HEK293T (cell line): ENCODE measurements around the gene GIPC3.
A peak's percentile ranks its signal among the peaks of the same experiment; 100 is the strongest.
"Not testable (repeated sequence)": the region's sequence is repeated elsewhere in the genome, so short reads cannot be mapped to it uniquely, and the experiment has no call there.

Experiments
- CTCF ChIA-PET: fragments of 350-600 bp; formaldehyde crosslinking; extraction: SDS; loops from one replicate; lab custom pipeline; 2021; ENCODE audit warnings: antibody characterized with exemption, inconsistent platforms; lab: Yijun Ruan, JAX
- POLR2A ChIA-PET: fragments of 350-600 bp; formaldehyde crosslinking; extraction: SDS; loops from one replicate; lab custom pipeline; 2020; ENCODE audit warnings: antibody characterized with exemption, inconsistent platforms; lab: Yijun Ruan, JAX
- DNase-seq: peaks from one replicate; pipeline ENCODE4 v3.0.0; 2012; ENCODE audit warnings: mixed read lengths; ENCODE audit errors: extremely low spot score
- ARNT ChIP-seq: fragments of 450-650 bp; IDR thresholded peaks from 2 replicates; pipeline ENCODE4 v1.6.1; 2017; ENCODE audit warnings: mild to moderate bottlenecking
- BHLHE40 ChIP-seq: fragments of 450-650 bp; IDR thresholded peaks from 2 replicates; pipeline ENCODE4 v1.6.1; 2016; ENCODE audit warnings: mild to moderate bottlenecking, moderate library complexity, borderline replicate concordance
- CTBP1 ChIP-seq: fragments of 450-650 bp; IDR thresholded peaks from 2 replicates; pipeline ENCODE4 v1.6.1; 2016; ENCODE audit warnings: borderline replicate concordance
- ELF4 ChIP-seq: fragments of 450-650 bp; IDR thresholded peaks from 2 replicates; pipeline ENCODE4 v1.6.1; 2017; ENCODE audit warnings: antibody characterized with exemption
- FOXA1 ChIP-seq: fragments of 450-650 bp; IDR thresholded peaks from 2 replicates; pipeline ENCODE4 v1.6.1; 2016; ENCODE audit warnings: mild to moderate bottlenecking
- FOXK2 ChIP-seq: fragments of 450-650 bp; IDR thresholded peaks from 2 replicates; pipeline ENCODE4 v1.6.1; 2016; ENCODE audit warnings: mild to moderate bottlenecking
- FOXM1 ChIP-seq: fragments of 450-650 bp; IDR thresholded peaks from 2 replicates; pipeline ENCODE4 v1.6.1; 2017; ENCODE audit warnings: mild to moderate bottlenecking, borderline replicate concordance
- HDGF ChIP-seq: fragments of 450-650 bp; IDR thresholded peaks from 2 replicates; pipeline ENCODE4 v1.6.1; 2017; ENCODE audit warnings: antibody characterized with exemption, borderline replicate concordance
- L3MBTL2 ChIP-seq: fragments of 450-650 bp; conservative IDR thresholded peaks from 2 replicates; pipeline ENCODE4 v1.6.1; 2016; ENCODE audit warnings: mild to moderate bottlenecking
- LEF1 ChIP-seq: fragments of 450-650 bp; IDR thresholded peaks from 2 replicates; pipeline ENCODE4 v1.6.1; 2017; ENCODE audit warnings: mild to moderate bottlenecking, borderline replicate concordance
- NFRKB ChIP-seq: fragments of 450-650 bp; IDR thresholded peaks from 2 replicates; pipeline ENCODE4 v1.6.1; 2016; ENCODE audit warnings: mild to moderate bottlenecking, moderate library complexity
- SP1 ChIP-seq: fragments of 450-650 bp; IDR thresholded peaks from 2 replicates; pipeline ENCODE4 v1.6.1; 2017
- SUZ12 ChIP-seq: fragments of 450-650 bp; IDR thresholded peaks from 2 replicates; pipeline ENCODE4 v1.6.1; 2016; ENCODE audit warnings: mild to moderate bottlenecking
- TARDBP ChIP-seq: fragments of 450-650 bp; IDR thresholded peaks from 2 replicates; pipeline ENCODE4 v1.6.1; 2016
- ZNF384 ChIP-seq: fragments of 450-650 bp; IDR thresholded peaks from 2 replicates; pipeline ENCODE4 v1.6.1; 2016
- TF ChIP-seq, protein P1 (sequence below): fragments of 450-650 bp; IDR thresholded peaks from 2 replicates; pipeline ENCODE4 v1.6.1; 2016

Gene GIPC3

DNA sequence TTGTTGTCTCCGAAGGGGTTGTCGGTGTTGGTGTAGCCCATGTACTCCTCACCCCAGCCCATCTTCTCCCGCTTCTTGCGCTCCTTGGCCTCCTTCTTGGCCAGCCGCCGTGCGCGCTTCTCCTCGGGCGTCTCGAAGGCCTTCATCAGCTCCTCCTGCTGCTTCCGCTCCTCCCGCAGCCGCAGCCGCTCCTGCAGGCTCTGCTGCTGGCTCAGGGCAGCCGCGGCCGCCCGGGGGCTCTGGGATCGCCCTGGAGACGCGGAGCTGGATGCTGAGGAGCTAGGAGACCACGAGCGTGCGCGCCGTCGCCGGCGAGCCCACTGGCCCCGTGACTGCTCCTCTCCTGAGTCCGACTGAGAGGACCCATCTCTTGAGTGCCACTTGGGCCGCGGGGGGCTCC is 38.4 kb downstream of the GIPC3 start:
- DNase-seq, result no peak
- ChIA-PET POLR2A (interaction anchor here (0.8 kb wide), 1 partner anchor 15 kb away, joined by 3 read pairs; no protein-coding TSS in a partner anchor), CTCF (no interaction called here)
- TF ChIP-seq BHLHE40, result no peak
- TF ChIP-seq FOXA1, result no peak
- no peak for TF ChIP-seq ARNT
- TF ChIP-seq FOXK2, result no peak
- TF ChIP-seq HDGF, result no peak
- no peak for TF ChIP-seq NFRKB

GRCh38 chr19:3625996-3626472 is 40.8 kb downstream of the GIPC3 start:
- no peak for DNase-seq
- TF ChIP-seq L3MBTL2 (no peak), ZNF384 (no peak), TARDBP (no peak), BHLHE40 (no peak), CTBP1 (no peak), FOXK2 (no peak)
- POLR2A ChIA-PET, result no interaction called here
- CTCF ChIA-PET, result no interaction called here

DNA sequence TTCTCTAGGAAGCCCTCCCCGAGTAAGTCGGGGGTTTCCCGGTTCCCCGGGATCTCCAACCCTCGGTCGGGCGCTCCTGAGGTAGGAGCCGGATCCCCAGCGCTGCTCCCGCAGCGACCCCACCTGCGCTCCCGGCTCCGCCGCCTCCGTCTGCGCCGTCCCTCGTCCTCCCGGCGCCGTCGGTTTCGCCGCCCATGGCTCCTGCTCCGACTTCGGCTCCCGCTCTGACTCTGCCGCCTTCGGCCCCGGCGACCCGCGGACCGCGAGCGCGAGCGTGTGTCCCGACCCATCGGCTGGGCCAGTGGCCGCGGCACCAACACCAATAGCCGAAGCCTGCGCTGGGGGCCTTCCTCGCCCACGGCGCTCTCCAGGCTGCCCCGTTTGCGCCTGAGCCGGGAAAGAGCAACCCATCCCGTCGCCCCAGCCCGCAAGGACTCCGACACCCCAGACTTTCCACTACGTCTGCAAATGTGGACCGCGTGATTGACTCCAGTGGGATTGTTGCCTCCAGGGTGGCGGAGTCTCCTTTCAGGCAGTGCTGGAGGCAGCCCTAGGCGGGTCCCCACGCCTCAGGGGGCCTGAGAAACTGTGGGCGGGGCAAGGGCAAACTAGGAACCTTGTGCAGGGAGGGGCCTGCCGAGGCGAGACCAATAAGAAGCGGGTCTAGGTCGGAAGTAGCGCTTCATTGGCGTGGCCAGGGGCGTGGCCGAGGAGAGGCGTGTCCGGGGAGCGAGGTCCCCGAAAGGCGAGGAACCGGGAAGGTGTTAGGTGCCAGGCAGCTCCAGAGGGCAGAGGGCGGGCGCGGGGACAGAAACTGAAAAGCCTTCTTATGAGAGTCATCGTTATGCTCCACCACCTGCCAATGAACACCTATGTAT is 41.4 kb downstream of the GIPC3 start, which contains the start of gene CACTIN:
Gene CACTIN (minus strand): TSS at position 318 of the 878 bp plus-strand sequence. CDS start 28 bp downstream, at position 290.
- DNase-seq, result peak; percentile 100
- TF ChIP-seq SP1 (peak; percentile 70), NFRKB (no peak), CTBP1 (no peak), ELF4 (peak; percentile 67), ZNF384 (no peak), HDGF (no peak), SUZ12 (no peak), L3MBTL2 (peak; percentile 76), FOXM1 (peak; percentile 67; the same call in 1 of the 2 replicates), BHLHE40 (no peak)
- ChIA-PET CTCF (no interaction called here), POLR2A (no interaction called here)

DNA sequence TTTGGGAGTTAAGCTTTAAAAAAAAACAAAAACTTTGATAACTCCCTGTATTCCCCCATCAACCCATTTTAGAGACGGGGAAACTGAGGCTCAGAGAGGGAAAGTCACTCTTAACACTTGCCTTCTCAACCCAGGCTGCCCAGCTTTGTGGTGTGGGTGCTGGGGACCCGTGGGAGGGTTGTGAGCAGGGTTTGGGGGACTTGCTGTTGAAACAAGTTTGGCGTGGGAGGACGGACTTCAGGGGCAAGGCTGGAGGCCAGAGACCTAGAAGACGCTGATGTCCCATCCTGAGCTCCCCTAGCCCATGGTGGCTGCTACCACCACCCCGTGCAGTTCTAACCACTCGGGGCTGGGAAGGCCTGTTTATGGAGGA is 42.1 kb downstream of the GIPC3 start:
- DNase-seq, result no peak
- POLR2A ChIA-PET, result no interaction called here
- TF ChIP-seq ELF4, result no peak
- 0 out of 2 replicates have a peak, but pooled peaks have one; percentile 32 for TF ChIP-seq FOXM1
- TF ChIP-seq HDGF, result no peak
- no peak for TF ChIP-seq FOXA1
- CTCF ChIA-PET, result no interaction called here

DNA sequence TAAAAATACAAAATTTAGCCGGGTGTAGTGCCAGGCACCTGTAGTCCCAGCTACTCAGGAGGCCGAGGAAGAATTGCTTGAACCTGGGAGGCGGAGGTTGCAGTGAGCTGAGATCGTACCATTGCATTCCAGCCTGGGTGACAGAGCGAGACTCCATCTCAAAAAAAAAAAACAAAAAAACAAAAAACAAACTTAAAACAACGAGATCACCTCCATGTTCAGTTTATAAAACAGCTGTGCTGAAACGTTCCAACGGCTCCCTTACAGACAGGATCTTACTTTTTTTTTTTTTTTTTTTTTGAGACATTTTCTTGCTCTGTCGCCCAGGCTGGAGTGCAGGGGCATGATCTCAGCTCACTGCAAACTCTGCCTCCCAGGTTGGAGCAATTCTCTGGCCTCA is 43.5 kb downstream of the GIPC3 start:
- CTCF ChIA-PET, DNase-seq, POLR2A ChIA-PET: not testable (repeated sequence)

GRCh38 chr19:3631053-3631861 is 46.0 kb downstream of the GIPC3 start:
- no peak for TF ChIP-seq HDGF
- no peak for TF ChIP-seq SP1
- TF ChIP-seq ARNT, result no peak
- TF ChIP-seq, protein P1, sequence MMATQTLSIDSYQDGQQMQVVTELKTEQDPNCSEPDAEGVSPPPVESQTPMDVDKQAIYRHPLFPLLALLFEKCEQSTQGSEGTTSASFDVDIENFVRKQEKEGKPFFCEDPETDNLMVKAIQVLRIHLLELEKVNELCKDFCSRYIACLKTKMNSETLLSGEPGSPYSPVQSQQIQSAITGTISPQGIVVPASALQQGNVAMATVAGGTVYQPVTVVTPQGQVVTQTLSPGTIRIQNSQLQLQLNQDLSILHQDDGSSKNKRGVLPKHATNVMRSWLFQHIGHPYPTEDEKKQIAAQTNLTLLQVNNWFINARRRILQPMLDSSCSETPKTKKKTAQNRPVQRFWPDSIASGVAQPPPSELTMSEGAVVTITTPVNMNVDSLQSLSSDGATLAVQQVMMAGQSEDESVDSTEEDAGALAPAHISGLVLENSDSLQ, result no peak
- TF ChIP-seq CTBP1, result no peak
- no peak for TF ChIP-seq FOXA1
- no peak for TF ChIP-seq L3MBTL2
- TF ChIP-seq ELF4, result no peak
- no peak for TF ChIP-seq NFRKB
- no peak for TF ChIP-seq LEF1
- no peak for TF ChIP-seq ZNF384
- no peak for TF ChIP-seq BHLHE40
- no peak for TF ChIP-seq TARDBP
- TF ChIP-seq SUZ12, result no peak
- no peak for DNase-seq
- ChIA-PET CTCF (no interaction called here), POLR2A (no interaction called here)

DNA sequence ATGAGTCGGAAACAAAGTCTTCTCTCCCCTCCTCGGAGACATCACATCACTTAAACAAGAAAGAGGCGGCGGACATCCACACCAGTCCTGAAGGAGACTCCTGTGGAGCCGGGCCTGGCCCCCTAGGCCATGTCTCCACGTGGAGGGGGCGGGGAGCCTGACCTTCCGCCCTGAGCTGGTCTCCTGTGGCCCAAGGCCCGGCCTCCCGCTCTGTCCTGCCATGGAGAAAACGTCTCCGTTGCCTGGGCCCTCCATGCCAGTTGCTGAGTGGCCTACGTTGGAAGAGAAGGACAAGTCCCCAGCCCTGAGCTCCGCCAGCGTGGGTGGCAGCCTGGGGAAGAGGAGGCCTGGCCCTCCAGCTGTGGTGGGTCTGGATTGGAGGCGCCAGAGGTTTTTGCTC is 46.8 kb downstream of the GIPC3 start:
- ChIA-PET CTCF (no interaction called here), POLR2A (no interaction called here)
- no peak for DNase-seq
- TF ChIP-seq ELF4 (no peak), FOXA1 (no peak), BHLHE40 (no peak), ZNF384 (no peak), LEF1 (no peak), FOXM1 (no peak), HDGF (no peak), L3MBTL2 (no peak), NFRKB (no peak), ARNT (no peak), SP1 (no peak)
- TF ChIP-seq, protein P1, result no peak
